Ecto neural progenitor cell (in vitro differentiated cells): ENCODE measurements around the gene STKLD1.

Experiments used
- DNase-seq: peaks from one replicate; pipeline ENCODE4 v3.0.0-alpha.2; 2018; ENCODE audit warnings: low spot score

Gene STKLD1

GRCh38 chr9:133345596-133345995, 30.6 kb upstream of the STKLD1 start:
- DNase-seq, result no peak

- no peak for DNase-seq
Observed at GRCh38 chr9:133346021-133346785, 30.0 kb upstream of the STKLD1 start.

DNA sequence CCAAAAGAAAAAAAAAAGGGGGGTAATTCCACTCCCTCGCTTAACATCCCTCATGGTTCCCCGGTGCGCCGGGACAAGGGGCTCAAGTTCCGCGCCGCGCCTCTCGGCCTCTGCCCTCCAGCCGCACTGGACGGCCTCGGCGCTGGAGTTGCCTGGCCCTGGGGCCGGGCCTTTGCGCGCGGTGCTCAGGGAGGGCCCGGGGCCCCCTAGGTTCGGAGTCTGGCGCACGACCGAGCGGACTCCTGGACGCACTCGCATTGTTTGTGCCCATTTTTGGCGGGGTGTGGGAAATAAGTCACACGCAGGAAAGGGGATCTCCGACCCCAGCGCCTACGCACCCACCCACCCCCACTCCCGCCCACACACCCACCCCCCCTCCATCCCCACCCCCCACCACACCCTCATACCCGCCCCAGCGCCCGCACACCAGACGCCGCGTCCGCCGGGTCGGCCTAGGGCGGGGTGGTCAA, 28.6 kb upstream of the STKLD1 start:
- DNase-seq, result peak; percentile 70

GRCh38 chr9:133347985-133348717, 28.0 kb upstream of the STKLD1 start, which contains the start of the genes MED22 and RPL7A:
TSS of gene MED22 (minus strand) at chr9:133348131. CDS start at chr9:133346662, 1,469 bp downstream.
TSS of gene RPL7A (plus strand) at chr9:133348218. CDS start at chr9:133348244, 26 bp downstream.
- DNase-seq, result peak; percentile 94

DNA sequence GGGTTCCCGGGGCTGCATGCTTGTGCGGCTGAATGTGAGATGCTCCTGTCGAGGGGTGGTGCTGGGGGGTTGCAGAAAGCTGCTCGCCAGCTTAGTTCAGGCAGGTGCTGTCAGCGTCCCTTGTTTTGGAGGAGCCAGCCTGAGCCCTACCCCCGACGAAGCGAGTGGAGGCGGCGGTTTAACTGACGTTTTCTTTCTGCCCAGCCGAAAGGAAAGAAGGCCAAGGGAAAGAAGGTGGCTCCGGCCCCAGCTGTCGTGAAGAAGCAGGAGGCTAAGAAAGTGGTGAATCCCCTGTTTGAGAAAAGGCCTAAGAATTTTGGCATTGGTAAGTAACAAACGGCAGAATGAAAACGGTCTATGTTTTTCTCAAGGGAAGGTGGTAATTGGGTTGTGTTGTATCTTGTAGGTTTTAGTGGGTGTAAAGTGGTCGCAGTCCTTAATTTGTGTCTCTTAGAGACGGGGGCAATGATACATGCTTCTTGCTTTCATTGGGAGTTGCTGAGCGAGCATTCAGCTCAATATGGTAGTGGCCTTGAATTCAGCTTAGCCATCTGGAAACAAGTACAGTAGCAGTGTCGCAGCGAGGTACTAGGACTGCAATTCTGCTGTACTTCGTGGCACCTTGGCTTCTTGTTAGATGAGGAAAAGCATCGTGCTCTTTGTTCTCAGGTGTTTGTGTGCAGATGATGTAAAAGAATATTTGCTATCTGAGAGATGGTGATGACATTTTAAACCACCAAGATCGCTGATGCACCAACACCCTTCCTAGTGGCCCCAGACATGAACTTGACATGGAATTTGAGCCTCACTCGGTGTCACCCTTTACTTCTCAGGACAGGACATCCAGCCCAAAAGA, 27.2 kb upstream of the STKLD1 start:
- no peak for DNase-seq

GRCh38 chr9:133349965-133350616, 26.1 kb upstream of the STKLD1 start:
- DNase-seq, result no peak

- no peak for DNase-seq
Observed at GRCh38 chr9:133351526-133351907, 24.6 kb upstream of the STKLD1 start.

GRCh38 chr9:133351908-133352634, 24.1 kb upstream of the STKLD1 start:
- peak; percentile 70 for DNase-seq

DNA sequence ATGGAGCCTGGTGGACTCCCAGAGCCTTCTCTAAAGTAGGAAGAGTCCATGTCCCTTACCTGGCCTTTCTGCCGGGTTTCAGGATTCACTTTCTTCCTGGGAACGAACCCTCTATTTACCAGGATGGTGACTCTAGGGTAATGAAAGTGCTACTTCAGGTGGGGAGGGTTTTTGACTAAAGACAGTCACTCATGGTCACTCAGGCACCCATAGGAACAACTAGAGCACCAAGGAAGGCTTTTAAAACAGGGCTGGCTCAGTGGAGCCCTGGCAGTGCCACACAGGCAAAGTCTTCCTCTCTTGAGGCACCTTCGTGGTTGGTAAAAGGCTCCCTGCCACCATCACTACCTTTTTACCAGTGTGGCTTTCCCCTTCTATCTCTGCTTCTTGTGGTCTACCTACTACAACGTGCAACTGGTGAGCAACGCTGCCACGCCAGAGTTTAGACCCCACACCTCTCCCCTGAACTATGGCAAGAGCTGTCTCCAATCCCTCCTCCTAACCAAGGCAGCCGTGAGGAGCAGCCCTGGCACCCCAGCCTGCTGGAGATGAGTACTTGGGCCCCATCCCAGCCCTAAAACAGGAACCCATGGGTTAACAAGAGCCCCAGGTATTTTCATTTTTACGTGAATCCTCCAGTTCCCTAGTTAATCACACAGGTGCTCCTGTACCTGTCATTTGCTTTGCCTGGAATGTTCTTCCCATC, 23.4 kb upstream of the STKLD1 start:
- no peak for DNase-seq

- no peak for DNase-seq
Observed at GRCh38 chr9:133353548-133353947, 22.6 kb upstream of the STKLD1 start.

GRCh38 chr9:133354766-133355165, 21.4 kb upstream of the STKLD1 start:
- no peak for DNase-seq

DNA sequence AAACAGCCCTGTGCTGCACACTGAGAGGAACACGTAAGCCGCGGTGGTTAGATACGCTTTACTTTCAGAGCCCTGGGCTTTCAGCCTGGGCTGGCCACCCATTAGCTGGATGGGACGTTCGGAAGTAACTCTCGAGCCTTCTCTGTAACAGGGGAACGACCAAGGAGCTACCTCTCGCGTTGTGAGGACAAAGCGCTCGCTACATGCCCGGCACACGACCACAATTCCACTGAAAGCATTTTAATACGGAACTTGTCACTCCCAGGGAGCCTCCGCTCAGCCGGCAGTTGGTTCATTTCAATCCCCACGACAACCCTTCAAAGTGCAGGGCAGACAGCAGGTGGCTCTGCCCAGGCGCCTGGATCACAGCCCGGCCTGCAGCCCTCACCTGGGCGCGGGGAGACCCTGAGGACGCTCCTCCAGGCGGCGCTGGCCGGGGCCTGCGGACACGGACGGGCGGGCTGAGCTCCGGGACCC, 20.2 kb upstream of the STKLD1 start:
- DNase-seq, result no peak

GRCh38 chr9:133356391-133357091, 19.6 kb upstream of the STKLD1 start, which contains the start of the genes SURF1 and SURF2:
TSS of gene SURF1 (minus strand) at chr9:133356487. CDS start at chr9:133356453, 34 bp downstream.
TSS of gene SURF2 (plus strand) at chr9:133356550. CDS start at chr9:133356593, 43 bp downstream.
- DNase-seq, result peak; percentile 91

DNA sequence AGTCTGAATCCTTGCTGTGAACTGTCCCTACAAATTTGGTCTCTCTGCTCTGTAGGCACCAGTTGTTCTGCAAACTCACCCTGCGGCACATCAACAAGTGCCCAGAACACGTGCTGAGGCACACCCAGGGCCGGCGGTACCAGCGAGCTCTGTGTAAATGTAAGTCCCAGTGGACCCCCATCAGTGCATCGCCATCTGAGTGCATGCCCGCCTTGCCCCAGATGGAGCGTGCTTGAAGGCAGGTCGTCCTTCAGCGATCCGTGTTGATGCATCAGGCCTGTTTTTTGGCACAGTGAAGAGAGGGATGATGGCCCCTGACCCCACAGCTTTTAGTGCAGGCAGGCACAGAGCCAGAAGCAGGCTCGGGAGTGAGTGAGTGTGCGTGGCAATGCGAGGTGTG, 18.5 kb upstream of the STKLD1 start:
- no peak for DNase-seq

DNA sequence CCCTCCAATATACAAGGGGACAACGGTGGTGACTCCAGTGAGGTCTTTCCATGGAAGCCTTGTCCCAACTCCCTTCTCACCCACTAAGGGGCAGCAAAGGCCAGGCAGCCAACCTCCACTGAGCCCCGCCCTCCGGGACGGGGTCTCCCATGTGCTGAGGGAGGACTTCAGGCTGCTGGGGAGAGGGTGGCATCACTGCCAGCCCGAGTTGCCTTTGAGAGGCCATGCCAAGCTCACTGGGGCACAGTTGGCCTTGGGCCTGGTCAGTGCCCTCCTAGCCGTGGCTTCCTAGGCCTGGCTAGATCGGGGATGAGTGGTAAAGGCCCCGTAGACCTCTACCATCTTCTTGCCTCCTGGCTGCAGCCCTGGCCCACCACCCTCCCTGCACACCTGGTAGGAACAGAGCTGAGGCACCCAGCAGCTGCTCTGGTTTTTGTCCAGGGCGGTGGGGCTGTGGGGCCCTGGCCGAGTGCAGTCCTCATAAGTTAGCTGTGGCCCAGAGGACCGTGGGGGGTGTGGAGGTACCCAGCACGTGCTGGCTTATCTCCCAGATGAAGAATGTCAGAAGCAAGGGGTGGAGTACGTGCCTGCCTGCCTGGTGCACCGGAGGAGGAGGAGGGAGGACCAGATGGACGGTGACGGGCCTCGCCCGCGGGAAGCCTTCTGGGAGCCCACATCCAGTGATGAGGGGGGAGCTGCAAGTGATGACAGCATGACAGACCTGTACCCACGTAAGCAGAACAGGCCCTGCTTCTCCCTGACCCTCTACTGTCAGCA, 16.6 kb upstream of the STKLD1 start:
- DNase-seq, result no peak

DNA sequence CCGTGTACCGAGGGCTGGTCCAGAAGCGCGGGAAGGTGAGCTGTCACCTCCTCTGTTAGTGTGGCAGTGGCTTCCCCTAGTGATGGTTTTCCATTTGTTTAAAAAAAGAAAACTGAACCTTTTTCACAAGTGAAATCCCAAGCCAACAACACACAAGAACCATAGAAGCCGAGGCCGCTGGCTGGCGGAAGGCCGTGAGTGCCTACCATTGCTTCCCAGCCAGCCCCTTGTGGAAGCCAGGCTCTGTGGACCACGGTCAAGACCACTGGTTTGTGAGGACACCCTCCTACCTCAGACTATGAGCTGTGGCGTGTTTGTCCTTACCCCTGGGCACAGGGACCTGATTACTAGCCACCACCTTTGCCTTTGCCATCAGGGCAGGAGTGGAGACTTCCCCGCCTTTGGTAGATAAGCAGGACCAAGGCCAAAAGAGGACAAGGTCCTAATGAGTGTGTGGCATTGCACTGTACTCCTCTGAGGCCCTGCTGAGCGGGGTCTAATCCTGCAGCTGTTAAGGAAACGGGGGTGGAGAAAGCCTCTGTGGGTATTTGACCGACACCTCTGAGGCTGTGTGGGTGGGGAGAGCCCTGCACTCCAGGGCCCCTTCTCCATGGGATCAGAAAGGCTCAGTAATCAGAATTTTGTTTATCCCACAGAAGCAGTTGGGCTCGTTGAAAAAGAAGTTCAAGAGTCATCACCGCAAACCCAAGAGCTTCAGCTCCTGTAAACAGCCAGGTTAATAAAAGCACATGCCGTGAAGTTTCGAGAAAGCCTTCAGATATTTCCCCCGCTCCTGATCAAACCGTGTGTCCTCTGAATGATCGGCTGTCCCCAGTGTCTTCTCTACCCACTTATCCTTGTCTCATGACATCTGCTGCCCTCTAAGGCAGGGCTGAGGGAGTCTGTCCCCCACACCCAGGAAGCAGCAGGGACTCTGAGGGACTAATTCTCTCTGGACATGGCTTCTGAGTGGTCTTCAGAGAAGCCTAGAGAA, 15.5 kb upstream of the STKLD1 start:
- no peak for DNase-seq

DNA sequence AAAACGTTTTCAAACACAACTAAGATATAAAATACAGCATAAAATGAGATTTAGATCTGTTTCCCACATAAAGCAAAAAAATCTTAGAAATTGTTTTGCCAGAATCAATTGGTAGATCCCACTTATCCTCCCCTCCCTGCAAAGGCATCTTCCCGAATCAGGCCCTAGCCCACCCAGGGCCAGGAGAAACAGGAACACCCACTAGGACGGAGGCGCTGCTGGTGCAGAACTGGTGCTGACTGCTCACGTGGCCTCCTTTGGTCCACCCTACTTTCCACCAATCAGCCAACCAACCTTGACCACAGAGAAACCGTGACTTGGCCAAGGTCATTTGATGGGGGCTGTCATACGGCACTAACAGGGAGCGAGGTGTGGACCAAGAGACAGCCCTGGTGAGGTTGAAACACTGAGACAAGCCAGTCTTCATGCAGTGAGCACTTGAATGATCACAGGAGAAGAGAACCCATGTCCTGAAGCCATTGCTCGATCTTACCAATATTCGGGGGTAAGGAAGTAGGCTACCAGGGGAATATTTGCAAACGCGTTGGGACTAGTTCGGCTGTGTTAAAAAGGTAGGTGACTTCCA, 14.6 kb upstream of the STKLD1 start:
- DNase-seq, result no peak
